ENCODE measurements around the gene PARD3B.

DNA sequence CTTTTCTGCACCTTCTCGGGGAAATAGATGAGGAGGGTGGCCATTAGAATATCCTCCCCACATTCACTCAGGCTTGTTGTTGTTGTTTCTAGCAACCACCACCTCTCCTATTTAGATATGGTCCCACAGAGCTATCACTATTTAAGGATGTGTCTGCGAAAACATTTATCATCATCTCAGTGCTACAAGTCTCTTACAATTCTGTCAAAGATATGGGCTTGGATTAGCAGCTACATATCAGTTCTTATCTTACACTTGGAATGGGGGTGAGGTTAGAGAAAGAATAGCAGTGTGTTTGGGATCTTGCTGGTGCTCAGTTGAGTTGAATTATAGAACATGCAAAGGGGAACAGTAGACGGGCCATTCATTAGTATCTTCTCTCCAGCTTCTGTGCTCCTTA, 546.1 kb downstream of the PARD3B start:
- TF ChIP-seq POLR2A (IDR thresholded peaks at IDR 0.05) (no peak), CTCF (IDR thresholded peaks at IDR 0.05) (no peak)
